ENCODE data around the gene BTNL9.
"Not testable (repeated sequence)": the region's sequence is repeated elsewhere in the genome, so short reads cannot be mapped to it uniquely, and the experiment has no call there.

Gene BTNL9

GRCh38 chr5:181097759-181098491 is 57.9 kb downstream of the BTNL9 start:
- not testable (repeated sequence) for H3K4me3 ChIP-seq (ENCODE audit: insufficient read depth, low read depth, low read length, poor library complexity, severe bottlenecking); DNase-seq; H3K9me3 ChIP-seq (ENCODE audit: control insufficient read depth, low read length); H3K4me1 ChIP-seq (ENCODE audit: control insufficient read depth, insufficient read depth, low read length, poor library complexity, severe bottlenecking); H3K36me3 ChIP-seq (ENCODE audit: control insufficient read depth, insufficient read depth, low read length); H3K27ac ChIP-seq (ENCODE audit: insufficient read depth, low read length, poor library complexity, severe bottlenecking)
- H3K27me3 ChIP-seq (replicated peaks; ENCODE audit: control insufficient read depth, insufficient read depth, low read length, poor library complexity, severe bottlenecking), result peaks cover 16% of the 10 kb centered on the region

GRCh38 chr5:181098762-181099601 is 58.9 kb downstream of the BTNL9 start:
- Histone ChIP-seq H3K4me3 (ENCODE audit: insufficient read depth, low read depth, low read length, poor library complexity, severe bottlenecking) (no peak overlapping the region), H3K9me3 (ENCODE audit: control insufficient read depth, low read length) (no peaks in the 10 kb centered on the region), H3K27me3 (replicated peaks; ENCODE audit: control insufficient read depth, insufficient read depth, low read length, poor library complexity, severe bottlenecking) (peaks cover 16% of the 10 kb centered on the region), H3K4me1 (ENCODE audit: control insufficient read depth, insufficient read depth, low read length, poor library complexity, severe bottlenecking) (peaks cover under 1% of the 10 kb centered on the region), H3K27ac (ENCODE audit: insufficient read depth, low read length, poor library complexity, severe bottlenecking) (no peak overlapping the region), H3K36me3 (ENCODE audit: control insufficient read depth, insufficient read depth, low read length) (no peaks in the 10 kb centered on the region)
- no peak for DNase-seq

- H3K27ac ChIP-seq (ENCODE audit: insufficient read depth, low read length, poor library complexity, severe bottlenecking), result no peak overlapping the region
- H3K36me3 ChIP-seq (ENCODE audit: control insufficient read depth, insufficient read depth, low read length), result no peaks in the 10 kb centered on the region
- H3K4me3 ChIP-seq (ENCODE audit: insufficient read depth, low read depth, low read length, poor library complexity, severe bottlenecking), result no peak overlapping the region
- H3K9me3 ChIP-seq (ENCODE audit: control insufficient read depth, low read length), result no peaks in the 10 kb centered on the region
- peaks cover 18% of the 10 kb centered on the region for H3K27me3 ChIP-seq (replicated peaks; ENCODE audit: control insufficient read depth, insufficient read depth, low read length, poor library complexity, severe bottlenecking)
- no peak for DNase-seq
- H3K4me1 ChIP-seq (ENCODE audit: control insufficient read depth, insufficient read depth, low read length, poor library complexity, severe bottlenecking), result peaks cover 4% of the 10 kb centered on the region
Measured at GRCh38 chr5:181099602-181100086, 59.6 kb downstream of the BTNL9 start.

GRCh38 chr5:181100121-181100875 is 60.2 kb downstream of the BTNL9 start:
- no peak overlapping the region for H3K27ac ChIP-seq (ENCODE audit: insufficient read depth, low read length, poor library complexity, severe bottlenecking)
- no peaks in the 10 kb centered on the region for H3K36me3 ChIP-seq (ENCODE audit: control insufficient read depth, insufficient read depth, low read length)
- H3K4me3 ChIP-seq (ENCODE audit: insufficient read depth, low read depth, low read length, poor library complexity, severe bottlenecking), result no peak overlapping the region
- no peak for DNase-seq
- H3K4me1 ChIP-seq (ENCODE audit: control insufficient read depth, insufficient read depth, low read length, poor library complexity, severe bottlenecking), result peaks cover 4% of the 10 kb centered on the region
- H3K9me3 ChIP-seq (ENCODE audit: control insufficient read depth, low read length), result no peaks in the 10 kb centered on the region
- H3K27me3 ChIP-seq (replicated peaks; ENCODE audit: control insufficient read depth, insufficient read depth, low read length, poor library complexity, severe bottlenecking), result peaks cover 18% of the 10 kb centered on the region

- peaks cover 18% of the 10 kb centered on the region for H3K27me3 ChIP-seq (replicated peaks; ENCODE audit: control insufficient read depth, insufficient read depth, low read length, poor library complexity, severe bottlenecking)
- H3K36me3 ChIP-seq (ENCODE audit: control insufficient read depth, insufficient read depth, low read length); H3K4me3 ChIP-seq (ENCODE audit: insufficient read depth, low read depth, low read length, poor library complexity, severe bottlenecking); H3K4me1 ChIP-seq (ENCODE audit: control insufficient read depth, insufficient read depth, low read length, poor library complexity, severe bottlenecking); DNase-seq; H3K27ac ChIP-seq (ENCODE audit: insufficient read depth, low read length, poor library complexity, severe bottlenecking); H3K9me3 ChIP-seq (ENCODE audit: control insufficient read depth, low read length): not testable (repeated sequence)
Measured at GRCh38 chr5:181101030-181101641, 61.1 kb downstream of the BTNL9 start.

- H3K27ac ChIP-seq (ENCODE audit: insufficient read depth, low read length, poor library complexity, severe bottlenecking); DNase-seq: not testable (repeated sequence)
- peaks cover 19% of the 10 kb centered on the region for H3K27me3 ChIP-seq (replicated peaks; ENCODE audit: control insufficient read depth, insufficient read depth, low read length, poor library complexity, severe bottlenecking)
Measured at GRCh38 chr5:181101930-181102674, 62.0 kb downstream of the BTNL9 start.

GRCh38 chr5:181104259-181104568 is 64.1 kb downstream of the BTNL9 start:
- H3K27me3 ChIP-seq (replicated peaks; ENCODE audit: control insufficient read depth, insufficient read depth, low read length, poor library complexity, severe bottlenecking), result peaks cover 20% of the 10 kb centered on the region
- H3K9me3 ChIP-seq (ENCODE audit: control insufficient read depth, low read length); H3K27ac ChIP-seq (ENCODE audit: insufficient read depth, low read length, poor library complexity, severe bottlenecking); H3K4me3 ChIP-seq (ENCODE audit: insufficient read depth, low read depth, low read length, poor library complexity, severe bottlenecking); H3K4me1 ChIP-seq (ENCODE audit: control insufficient read depth, insufficient read depth, low read length, poor library complexity, severe bottlenecking); H3K36me3 ChIP-seq (ENCODE audit: control insufficient read depth, insufficient read depth, low read length); DNase-seq: not testable (repeated sequence)

More at GRCh38 chr5:181101930-181102674, 62.0 kb downstream of the BTNL9 start:
- not testable (repeated sequence) for H3K4me3 ChIP-seq (ENCODE audit: insufficient read depth, low read depth, low read length, poor library complexity, severe bottlenecking); H3K4me1 ChIP-seq (ENCODE audit: control insufficient read depth, insufficient read depth, low read length, poor library complexity, severe bottlenecking); H3K9me3 ChIP-seq (ENCODE audit: control insufficient read depth, low read length); H3K36me3 ChIP-seq (ENCODE audit: control insufficient read depth, insufficient read depth, low read length)

GRCh38 chr5:181104606-181105390 is 64.7 kb downstream of the BTNL9 start:
- DNase-seq, result not testable (repeated sequence)

More at GRCh38 chr5:181104606-181105390, 64.7 kb downstream of the BTNL9 start:
- H3K27me3 ChIP-seq (replicated peaks; ENCODE audit: control insufficient read depth, insufficient read depth, low read length, poor library complexity, severe bottlenecking), result peaks cover 15% of the 10 kb centered on the region
- not testable (repeated sequence) for H3K27ac ChIP-seq (ENCODE audit: insufficient read depth, low read length, poor library complexity, severe bottlenecking); H3K9me3 ChIP-seq (ENCODE audit: control insufficient read depth, low read length); H3K36me3 ChIP-seq (ENCODE audit: control insufficient read depth, insufficient read depth, low read length); H3K4me3 ChIP-seq (ENCODE audit: insufficient read depth, low read depth, low read length, poor library complexity, severe bottlenecking); H3K4me1 ChIP-seq (ENCODE audit: control insufficient read depth, insufficient read depth, low read length, poor library complexity, severe bottlenecking)
